Tongue (tissue), 2 donors: ENCODE measurements around the gene HSPB9. TPM values are rescaled to one million over a fixed set of nuclear protein-coding genes. Genes with fewer than 3 reads are reported as not detected.
"Not testable (repeated sequence)": the region's sequence is repeated elsewhere in the genome, so short reads cannot be mapped to it uniquely, and the experiment has no call there.

ENCODE experiments used
- DNase-seq: peaks from one replicate; pipeline ENCODE4 v3.0.0-alpha.2; 2015
- total RNA-seq: library from RNA; depleted of rRNA; stranded (reverse); fragments of >200 nt; gene quantifications from one replicate; pipeline ENCODE4 v1.2.3, GENCODE V29; 2014

Gene HSPB9
- total RNA-seq, 1 donor from 2014 or later = not detected

- not testable (repeated sequence) for DNase-seq
Measured at GRCh38 chr17:42143138-42143537, 20.5 kb downstream of the HSPB9 start.

- DNase-seq = no peak
Measured at GRCh38 chr17:42146911-42147607, 24.5 kb downstream of the HSPB9 start.

GRCh38 chr17:42153919-42154742 is 31.5 kb downstream of the HSPB9 start:
- DNase-seq = no peak

- no peak for DNase-seq
Measured at GRCh38 chr17:42155614-42156045, 33.0 kb downstream of the HSPB9 start.

GRCh38 chr17:42159796-42160530 is 37.4 kb downstream of the HSPB9 start:
- no peak for DNase-seq

- no peak for DNase-seq
Measured at GRCh38 chr17:42160531-42160910, 37.9 kb downstream of the HSPB9 start.

- no peak for DNase-seq
Measured at GRCh38 chr17:42163113-42163512, 40.5 kb downstream of the HSPB9 start.

- DNase-seq = no peak
Measured at GRCh38 chr17:42163696-42164407, 41.2 kb downstream of the HSPB9 start.

GRCh38 chr17:42165751-42166150 is 43.1 kb downstream of the HSPB9 start:
- no peak for DNase-seq

- DNase-seq = no peak
Measured at GRCh38 chr17:42166196-42166763, 43.7 kb downstream of the HSPB9 start.

GRCh38 chr17:42167807-42168206 is 45.2 kb downstream of the HSPB9 start:
- no peak for DNase-seq

- no peak for DNase-seq
Measured at GRCh38 chr17:42169351-42169750, 46.7 kb downstream of the HSPB9 start.

GRCh38 chr17:42171831-42172230 is 49.2 kb downstream of the HSPB9 start:
- no peak for DNase-seq

Other genes starting within 250 kb of the HSPB9 start
- gene ACLY, start 203.9 kb upstream of the HSPB9 start, total RNA-seq = 58.4 TPM
- not detected for gene ODAD4, start 192.2 kb upstream of the HSPB9 start, total RNA-seq
- 45.2 TPM for gene CNP, start 156.0 kb upstream of the HSPB9 start, total RNA-seq
- gene DNAJC7, start 105.4 kb upstream of the HSPB9 start, total RNA-seq = 71.7 TPM
- gene NKIRAS2, start 102.7 kb upstream of the HSPB9 start, total RNA-seq = 23.6 TPM
- gene C17orf113, start 72.2 kb upstream of the HSPB9 start, total RNA-seq = 2.3 TPM
- gene ZNF385C, start 24.3 kb upstream of the HSPB9 start, total RNA-seq = 0.41 TPM
- 14.4 TPM for gene DHX58, start 10.1 kb upstream of the HSPB9 start, total RNA-seq
- gene KAT2A, start 1.4 kb upstream of the HSPB9 start, total RNA-seq = 19.9 TPM
- 38.8 TPM for gene RAB5C, start 32.2 kb downstream of the HSPB9 start, total RNA-seq
- not detected for gene KCNH4, start 58.3 kb downstream of the HSPB9 start, total RNA-seq
- not detected for gene HCRT, start 62.6 kb downstream of the HSPB9 start, total RNA-seq
- 20.0 TPM for gene GHDC, start 71.7 kb downstream of the HSPB9 start, total RNA-seq
- gene STAT5B, start 153.6 kb downstream of the HSPB9 start, total RNA-seq = 63.7 TPM
- gene STAT5A, start 165.7 kb downstream of the HSPB9 start, total RNA-seq = 39.3 TPM